H1 (cell line): ENCODE data around the gene SOCS4. TPM values are rescaled to one million over a fixed set of nuclear protein-coding genes. Genes with fewer than 3 reads are reported as not detected.

Experiments
- CHD2 ChIP-seq: IDR thresholded peaks from 2 replicates; pipeline ENCODE4 v1.6.1; 2012; ENCODE audit warnings: low read length, improper control_type of control experiment
- GABPA ChIP-seq: IDR thresholded peaks from 2 replicates; pipeline ENCODE4 v1.6.1; 2011; ENCODE audit warnings: mild to moderate bottlenecking, low read length, moderate library complexity, borderline replicate concordance; ENCODE audit not compliant: insufficient read depth
- KDM5A ChIP-seq: fragments of 200-600 bp; IDR thresholded peaks from 2 replicates; pipeline ENCODE4 v1.7.1; 2012; ENCODE audit warnings: mild to moderate bottlenecking, low read length, inconsistent platforms, mixed read lengths
- NANOG ChIP-seq: IDR thresholded peaks from 2 replicates; pipeline ENCODE4 v1.6.1; 2011; ENCODE audit warnings: low read length, low read depth, mild to moderate bottlenecking, inconsistent platforms; ENCODE audit not compliant: insufficient read depth, poor library complexity, severe bottlenecking
- POLR2A ChIP-seq, 2 experiments: IDR thresholded peaks; 1 replicate in 1 of 2; 2 replicates in 1 of 2; pipeline ENCODE4 v1.6.1; 2011; ENCODE audit warnings: low read depth in 2 of 2, low read length in 2 of 2, mild to moderate bottlenecking in 2 of 2; ENCODE audit errors: control extremely low read depth in 1 of 2
- POLR2AphosphoS5 ChIP-seq: IDR thresholded peaks from 2 replicates; pipeline ENCODE4 v1.6.1; 2011; ENCODE audit warnings: low read depth, low read length
- SIX5 ChIP-seq: IDR thresholded peaks from 2 replicates; pipeline ENCODE4 v1.6.1; 2011; ENCODE audit warnings: mild to moderate bottlenecking, low read depth, low read length
- polyA plus RNA-seq, 7 experiments: library from polyadenylated mRNA; depleted of rRNA in 3 of 7; stranded (reverse) in 5 of 7; unstranded in 2 of 7; fragments of >200 nt in 5 of 7; fragments of 200-250 nt in 2 of 7; gene quantifications; 1 replicate in 5 of 7; 2 replicates in 1 of 7; 4 replicates in 1 of 7; pipeline versions ENCODE4 v1.2.1 to v1.2.3, GENCODE V29; 2011 to 2013; ENCODE audit warnings: missing spikeins in 2 of 7, mixed read lengths in 2 of 7
- total RNA-seq: library from RNA; stranded (reverse); fragmentation: NEBNext Ultra II Directional; extraction: Animal tissue kit (Norgen Biotek cat#: 25700); gene quantifications from 2 replicates; pipeline ENCODE4 v1.2.1, GENCODE V29; 2021
- TF ChIP-seq, protein P1 (sequence below): fragments of 300-600 bp; sonication (generic); IDR thresholded peaks from 2 replicates; pipeline ENCODE4 v1.7.1; 2012; ENCODE audit warnings: low read length, moderate library complexity, mild to moderate bottlenecking, inconsistent platforms; ENCODE audit not compliant: insufficient replicate concordance

SOCS4 gene
- total and polyA plus RNA-seq, 2 of the 8 experiments (the other 6 are each of a cell fraction or from before 2014, with no cell fraction given): 5.5 to 31.5 TPM

GRCh38 chr14:55038708-55039107 lies 11.7 kb downstream of the SOCS4 start (continued):
- TF ChIP-seq, protein P1, sequence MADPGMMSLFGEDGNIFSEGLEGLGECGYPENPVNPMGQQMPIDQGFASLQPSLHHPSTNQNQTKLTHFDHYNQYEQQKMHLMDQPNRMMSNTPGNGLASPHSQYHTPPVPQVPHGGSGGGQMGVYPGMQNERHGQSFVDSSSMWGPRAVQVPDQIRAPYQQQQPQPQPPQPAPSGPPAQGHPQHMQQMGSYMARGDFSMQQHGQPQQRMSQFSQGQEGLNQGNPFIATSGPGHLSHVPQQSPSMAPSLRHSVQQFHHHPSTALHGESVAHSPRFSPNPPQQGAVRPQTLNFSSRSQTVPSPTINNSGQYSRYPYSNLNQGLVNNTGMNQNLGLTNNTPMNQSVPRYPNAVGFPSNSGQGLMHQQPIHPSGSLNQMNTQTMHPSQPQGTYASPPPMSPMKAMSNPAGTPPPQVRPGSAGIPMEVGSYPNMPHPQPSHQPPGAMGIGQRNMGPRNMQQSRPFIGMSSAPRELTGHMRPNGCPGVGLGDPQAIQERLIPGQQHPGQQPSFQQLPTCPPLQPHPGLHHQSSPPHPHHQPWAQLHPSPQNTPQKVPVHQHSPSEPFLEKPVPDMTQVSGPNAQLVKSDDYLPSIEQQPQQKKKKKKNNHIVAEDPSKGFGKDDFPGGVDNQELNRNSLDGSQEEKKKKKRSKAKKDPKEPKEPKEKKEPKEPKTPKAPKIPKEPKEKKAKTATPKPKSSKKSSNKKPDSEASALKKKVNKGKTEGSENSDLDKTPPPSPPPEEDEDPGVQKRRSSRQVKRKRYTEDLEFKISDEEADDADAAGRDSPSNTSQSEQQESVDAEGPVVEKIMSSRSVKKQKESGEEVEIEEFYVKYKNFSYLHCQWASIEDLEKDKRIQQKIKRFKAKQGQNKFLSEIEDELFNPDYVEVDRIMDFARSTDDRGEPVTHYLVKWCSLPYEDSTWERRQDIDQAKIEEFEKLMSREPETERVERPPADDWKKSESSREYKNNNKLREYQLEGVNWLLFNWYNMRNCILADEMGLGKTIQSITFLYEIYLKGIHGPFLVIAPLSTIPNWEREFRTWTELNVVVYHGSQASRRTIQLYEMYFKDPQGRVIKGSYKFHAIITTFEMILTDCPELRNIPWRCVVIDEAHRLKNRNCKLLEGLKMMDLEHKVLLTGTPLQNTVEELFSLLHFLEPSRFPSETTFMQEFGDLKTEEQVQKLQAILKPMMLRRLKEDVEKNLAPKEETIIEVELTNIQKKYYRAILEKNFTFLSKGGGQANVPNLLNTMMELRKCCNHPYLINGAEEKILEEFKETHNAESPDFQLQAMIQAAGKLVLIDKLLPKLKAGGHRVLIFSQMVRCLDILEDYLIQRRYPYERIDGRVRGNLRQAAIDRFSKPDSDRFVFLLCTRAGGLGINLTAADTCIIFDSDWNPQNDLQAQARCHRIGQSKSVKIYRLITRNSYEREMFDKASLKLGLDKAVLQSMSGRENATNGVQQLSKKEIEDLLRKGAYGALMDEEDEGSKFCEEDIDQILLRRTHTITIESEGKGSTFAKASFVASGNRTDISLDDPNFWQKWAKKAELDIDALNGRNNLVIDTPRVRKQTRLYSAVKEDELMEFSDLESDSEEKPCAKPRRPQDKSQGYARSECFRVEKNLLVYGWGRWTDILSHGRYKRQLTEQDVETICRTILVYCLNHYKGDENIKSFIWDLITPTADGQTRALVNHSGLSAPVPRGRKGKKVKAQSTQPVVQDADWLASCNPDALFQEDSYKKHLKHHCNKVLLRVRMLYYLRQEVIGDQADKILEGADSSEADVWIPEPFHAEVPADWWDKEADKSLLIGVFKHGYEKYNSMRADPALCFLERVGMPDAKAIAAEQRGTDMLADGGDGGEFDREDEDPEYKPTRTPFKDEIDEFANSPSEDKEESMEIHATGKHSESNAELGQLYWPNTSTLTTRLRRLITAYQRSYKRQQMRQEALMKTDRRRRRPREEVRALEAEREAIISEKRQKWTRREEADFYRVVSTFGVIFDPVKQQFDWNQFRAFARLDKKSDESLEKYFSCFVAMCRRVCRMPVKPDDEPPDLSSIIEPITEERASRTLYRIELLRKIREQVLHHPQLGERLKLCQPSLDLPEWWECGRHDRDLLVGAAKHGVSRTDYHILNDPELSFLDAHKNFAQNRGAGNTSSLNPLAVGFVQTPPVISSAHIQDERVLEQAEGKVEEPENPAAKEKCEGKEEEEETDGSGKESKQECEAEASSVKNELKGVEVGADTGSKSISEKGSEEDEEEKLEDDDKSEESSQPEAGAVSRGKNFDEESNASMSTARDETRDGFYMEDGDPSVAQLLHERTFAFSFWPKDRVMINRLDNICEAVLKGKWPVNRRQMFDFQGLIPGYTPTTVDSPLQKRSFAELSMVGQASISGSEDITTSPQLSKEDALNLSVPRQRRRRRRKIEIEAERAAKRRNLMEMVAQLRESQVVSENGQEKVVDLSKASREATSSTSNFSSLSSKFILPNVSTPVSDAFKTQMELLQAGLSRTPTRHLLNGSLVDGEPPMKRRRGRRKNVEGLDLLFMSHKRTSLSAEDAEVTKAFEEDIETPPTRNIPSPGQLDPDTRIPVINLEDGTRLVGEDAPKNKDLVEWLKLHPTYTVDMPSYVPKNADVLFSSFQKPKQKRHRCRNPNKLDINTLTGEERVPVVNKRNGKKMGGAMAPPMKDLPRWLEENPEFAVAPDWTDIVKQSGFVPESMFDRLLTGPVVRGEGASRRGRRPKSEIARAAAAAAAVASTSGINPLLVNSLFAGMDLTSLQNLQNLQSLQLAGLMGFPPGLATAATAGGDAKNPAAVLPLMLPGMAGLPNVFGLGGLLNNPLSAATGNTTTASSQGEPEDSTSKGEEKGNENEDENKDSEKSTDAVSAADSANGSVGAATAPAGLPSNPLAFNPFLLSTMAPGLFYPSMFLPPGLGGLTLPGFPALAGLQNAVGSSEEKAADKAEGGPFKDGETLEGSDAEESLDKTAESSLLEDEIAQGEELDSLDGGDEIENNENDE: no peak
- TF ChIP-seq CHD2: no peak
- no peak for TF ChIP-seq POLR2A (IDR thresholded peaks at IDR 0.05; ENCODE audit: control extremely low read depth in 1 of 2, low read depth in 2 of 2, low read length in 2 of 2)
- TF ChIP-seq NANOG: no peak
- TF ChIP-seq GABPA: no peak
- no peak for TF ChIP-seq POLR2AphosphoS5
- TF ChIP-seq KDM5A: no peak
- TF ChIP-seq SIX5: no peak
